ENCODE results near the gene SPATA17.

- TF ChIP-seq CTCF (IDR thresholded peaks at IDR 0.05; ENCODE audit: poor library complexity, severe bottlenecking): no peak
- no peak for TF ChIP-seq EZH2 (IDR thresholded peaks at IDR 0.05; ENCODE audit: borderline replicate concordance, insufficient read depth, low read length, poor library complexity, severe bottlenecking)
- TF ChIP-seq SMC3 (conservative IDR thresholded peaks at IDR 0.05; ENCODE audit: poor library complexity): no peak
Measured at GRCh38 chr1:217590598-217590997, 40.5 kb upstream of the SPATA17 start.

Data from neural cell (in vitro differentiated cells).